HuH-7 (cell line): ENCODE data around the gene SHC2.
"Not testable (repeated sequence)": the region's sequence is repeated elsewhere in the genome, so short reads cannot be mapped to it uniquely, and the experiment has no call there.

Source experiments
- DNase-seq: peaks from one replicate; pipeline ENCODE4 v3.0.0; 2011; ENCODE audit warnings: low spot score

Gene SHC2

DNA sequence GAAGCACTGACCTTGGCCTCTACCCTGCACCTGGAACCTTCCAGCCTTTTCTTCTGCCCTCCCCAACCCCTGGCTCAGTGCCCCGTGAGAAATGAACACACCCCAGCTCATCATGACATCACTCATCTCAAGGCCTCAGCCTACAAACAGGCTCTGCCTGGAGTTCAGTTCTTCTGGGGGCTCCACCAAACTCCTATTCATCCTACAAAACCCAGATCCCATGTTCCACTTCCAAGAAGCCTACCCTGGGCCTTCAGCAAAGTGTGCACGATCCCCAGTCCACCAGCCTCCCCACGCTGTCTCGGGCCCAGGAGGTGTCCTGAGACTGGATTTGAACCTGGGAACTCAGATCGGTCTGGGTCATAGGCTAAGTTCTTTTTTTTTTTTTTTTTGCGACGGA lies 9.0 kb upstream of the SHC2 start:
- no peak for DNase-seq

DNA sequence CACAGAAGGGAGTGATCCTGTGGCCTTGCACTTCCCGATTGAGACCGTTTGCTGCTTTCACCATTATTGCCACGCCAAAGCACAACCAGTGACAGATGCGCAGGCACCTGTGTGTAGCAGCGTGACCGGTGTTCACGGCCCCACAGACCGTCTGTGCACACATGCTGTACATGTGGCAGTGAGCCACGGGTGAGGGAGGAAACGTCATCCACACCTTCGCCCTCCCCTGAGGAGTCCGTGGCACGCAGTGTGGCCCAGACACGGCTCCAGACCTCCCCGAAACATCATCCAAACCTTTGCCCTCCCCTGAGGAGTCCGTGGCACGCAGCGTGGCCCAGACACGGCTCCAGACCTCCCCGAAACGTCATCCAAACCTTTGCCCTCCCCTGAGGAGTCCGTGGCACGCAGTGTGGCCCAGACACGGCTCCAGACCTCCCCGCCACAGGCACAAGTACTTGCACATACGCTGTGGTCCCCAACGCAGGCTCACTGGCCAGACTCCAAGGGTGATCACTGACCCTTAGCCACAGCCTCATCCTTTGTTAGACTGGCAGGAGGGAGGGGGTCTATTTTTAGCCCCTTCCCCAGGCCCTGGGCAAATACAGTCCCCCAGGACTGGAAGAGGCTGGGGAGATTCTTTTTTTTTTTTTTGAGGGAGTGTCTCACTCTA lies 7.9 kb upstream of the SHC2 start:
- no peak for DNase-seq

DNA sequence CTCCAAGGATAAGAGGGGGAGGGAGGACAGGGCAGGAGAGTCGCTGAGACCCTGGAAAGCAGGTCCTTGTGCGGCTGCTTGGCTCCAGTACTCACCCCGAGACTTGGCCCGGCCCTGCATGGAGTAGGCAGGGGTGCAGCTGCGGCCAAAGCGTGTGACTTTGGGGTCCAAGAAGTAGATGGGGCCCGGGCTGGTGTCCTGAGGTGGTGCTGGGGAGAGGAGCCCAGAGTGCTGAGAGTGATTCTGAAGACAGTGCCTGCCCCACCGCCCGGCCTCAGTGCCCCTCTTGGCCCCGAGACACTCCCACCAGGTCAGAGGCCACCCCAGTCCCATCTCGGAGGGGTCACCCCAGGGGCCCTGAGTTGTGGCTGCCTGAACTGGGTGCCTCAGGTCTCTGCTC lies 6.7 kb upstream of the SHC2 start:
- DNase-seq, result no peak

DNA sequence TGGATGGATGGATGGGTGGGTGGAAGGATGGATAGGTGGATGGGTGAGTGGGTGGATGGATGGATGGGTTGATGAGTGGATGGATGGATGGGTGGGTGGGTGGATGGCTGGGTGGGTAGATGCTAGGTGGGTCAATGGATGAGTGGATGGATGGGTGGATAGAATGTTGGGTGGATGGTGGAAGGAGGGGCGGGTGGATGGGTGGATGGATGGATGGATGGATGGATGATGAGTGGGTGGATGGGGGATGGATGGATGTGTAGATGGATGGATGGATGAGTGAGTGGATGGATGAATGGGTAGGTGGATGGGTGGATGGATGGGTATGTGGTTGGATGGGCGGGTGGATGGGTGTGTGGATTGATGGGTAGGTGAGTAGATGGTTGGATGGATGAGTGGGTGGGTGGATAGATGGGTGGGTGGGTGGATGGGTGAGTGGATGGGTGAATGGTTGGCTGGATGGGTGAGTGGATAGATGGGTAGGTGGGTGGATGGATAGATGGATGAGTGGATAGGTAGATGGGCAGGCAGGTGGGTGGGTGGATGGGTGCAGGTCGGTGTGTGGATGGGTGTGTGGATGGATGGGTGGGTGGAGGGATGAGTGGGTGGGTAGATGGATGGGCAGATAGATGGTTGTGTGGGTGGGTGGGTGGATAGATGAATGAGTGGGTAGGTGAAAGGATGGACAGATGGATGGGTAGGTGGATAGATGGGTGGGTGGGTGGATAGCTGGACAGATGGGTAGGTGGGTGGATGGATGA lies 4.4 kb upstream of the SHC2 start:
- DNase-seq, result no peak

DNA sequence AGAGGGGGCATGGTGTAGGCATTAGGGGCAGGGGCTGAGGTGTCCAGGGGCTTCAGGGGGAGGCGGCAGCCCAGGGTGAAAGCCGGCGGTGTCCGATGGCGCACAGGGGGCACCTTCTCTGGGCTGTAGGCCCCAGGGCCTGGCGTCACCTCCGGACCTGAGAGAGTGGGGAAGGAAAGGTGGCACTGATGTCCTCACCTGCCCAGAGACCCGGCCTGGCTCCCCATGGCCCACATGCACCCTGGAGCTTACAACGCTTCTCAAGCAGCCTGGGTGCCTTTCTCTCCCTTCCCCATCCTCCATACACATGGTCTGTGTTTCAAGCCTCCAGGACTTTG lies 3.3 kb upstream of the SHC2 start:
- no peak for DNase-seq

DNA sequence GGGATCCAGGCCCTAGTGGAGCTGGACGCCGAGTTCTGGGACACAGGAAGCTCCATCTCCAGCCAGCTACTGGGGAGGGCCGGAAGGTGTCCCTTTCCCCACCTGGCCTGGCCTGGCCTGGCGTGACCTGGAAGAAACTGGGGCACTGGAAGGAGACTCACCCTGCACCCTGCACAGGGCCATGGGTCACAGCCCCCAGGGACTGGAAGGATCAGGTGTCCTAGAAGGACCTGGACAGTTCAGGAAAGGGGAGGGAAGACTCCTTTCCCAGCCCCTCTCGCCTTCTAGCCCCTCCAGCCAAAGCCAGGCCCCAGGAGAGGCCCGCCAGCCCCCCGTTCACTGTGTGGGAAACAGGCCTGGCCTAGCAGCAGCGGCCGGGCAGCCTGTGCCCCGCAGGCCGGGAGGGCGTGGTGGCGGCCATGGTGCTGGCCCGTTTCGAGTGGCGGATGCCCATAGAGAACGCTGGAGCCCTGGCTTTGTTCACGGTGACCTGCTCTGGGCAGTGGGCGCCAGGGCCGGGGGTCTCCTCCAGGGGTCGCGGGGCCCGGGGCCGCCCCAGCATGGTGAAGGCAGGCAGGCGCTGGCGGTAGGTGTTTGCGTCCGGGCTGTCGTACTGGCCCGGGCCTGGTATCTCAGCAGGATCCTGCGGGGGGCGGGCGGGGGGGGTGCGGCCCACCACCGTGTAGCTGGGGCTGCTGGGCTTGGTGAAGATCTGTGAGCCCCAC lies 2.8 kb upstream of the SHC2 start:
- DNase-seq, result no peak

DNA sequence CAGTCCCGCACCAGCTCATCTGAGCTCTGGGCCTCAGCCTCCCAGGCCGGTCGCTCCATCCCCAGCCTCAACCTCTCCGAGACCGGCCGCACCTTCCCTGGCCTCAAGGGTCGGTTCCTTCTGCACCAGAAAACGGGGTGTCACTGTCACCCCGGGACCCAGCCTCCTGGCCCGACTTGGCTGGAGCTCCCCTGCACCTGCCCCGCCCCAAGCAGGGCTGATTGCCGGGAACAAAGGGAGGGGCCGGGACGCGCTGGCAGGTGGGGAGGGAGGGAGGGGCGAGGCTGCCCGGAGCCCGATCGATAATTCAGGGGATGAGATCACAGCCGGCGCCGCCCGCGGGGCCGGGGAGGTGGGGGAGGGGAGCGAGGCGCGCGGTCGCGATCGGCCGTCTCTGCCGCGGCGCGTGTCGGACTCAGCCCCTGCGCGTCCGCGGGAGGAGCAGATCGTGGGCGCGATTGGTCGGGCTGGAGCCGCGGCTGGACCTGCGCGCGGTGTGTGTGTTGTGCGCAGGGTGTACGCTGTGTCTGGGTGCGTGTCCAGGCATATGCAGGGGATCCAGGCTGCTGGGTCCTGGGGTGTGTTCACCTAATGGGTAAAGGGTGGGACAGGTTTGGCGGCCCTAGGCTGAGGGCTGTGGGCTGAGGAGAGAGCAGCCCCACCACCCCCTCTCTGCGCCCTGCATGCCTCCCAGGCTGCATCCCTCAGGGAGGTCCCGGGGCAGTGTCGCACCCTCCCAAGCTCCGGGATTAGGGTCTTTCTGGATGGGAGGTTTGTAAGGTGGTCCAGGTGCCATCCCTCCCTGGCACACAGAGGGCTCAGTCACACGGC lies 1.1 kb upstream of the SHC2 start:
- DNase-seq, result peak; percentile 93

DNA sequence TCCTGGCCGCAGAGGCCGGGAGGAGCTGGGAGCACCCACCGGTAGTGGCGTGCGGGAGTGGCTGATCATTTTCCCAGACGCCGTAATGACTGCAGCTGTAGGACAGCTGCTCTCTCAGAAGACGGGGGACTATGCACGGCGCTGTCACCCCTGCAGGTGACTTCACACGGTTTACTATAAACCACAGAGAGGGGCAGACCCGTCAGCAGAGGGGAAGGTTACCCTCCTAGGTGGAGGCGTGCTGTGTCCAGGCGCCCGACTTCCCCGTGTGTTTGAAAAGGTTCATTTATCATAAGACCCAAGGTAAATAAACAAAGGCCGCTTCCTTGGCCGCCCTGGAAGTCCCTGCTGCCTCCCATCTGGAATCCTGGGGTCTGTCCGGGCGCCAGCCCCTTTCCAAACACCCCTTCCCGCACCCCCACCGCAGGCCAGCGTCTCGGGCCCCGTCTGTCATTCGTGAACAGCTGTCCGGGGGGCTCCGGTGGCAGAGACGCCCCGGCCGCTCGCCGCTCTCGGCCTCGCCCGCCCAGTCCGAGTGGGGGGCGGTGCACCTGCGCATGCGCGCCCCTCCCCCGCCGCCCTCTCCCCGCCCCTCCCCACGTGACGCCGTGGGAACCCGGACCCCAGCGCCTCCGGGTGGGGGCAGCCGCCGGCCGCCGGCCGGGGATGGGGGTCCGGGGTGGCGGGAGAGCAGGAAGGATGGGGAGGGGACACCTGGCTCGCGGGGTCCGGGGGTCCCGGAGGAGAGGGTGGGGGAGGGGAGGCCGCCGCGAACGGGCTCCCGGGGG lies 915 bp downstream of the SHC2 start:
- peak; percentile 91 for DNase-seq

DNA sequence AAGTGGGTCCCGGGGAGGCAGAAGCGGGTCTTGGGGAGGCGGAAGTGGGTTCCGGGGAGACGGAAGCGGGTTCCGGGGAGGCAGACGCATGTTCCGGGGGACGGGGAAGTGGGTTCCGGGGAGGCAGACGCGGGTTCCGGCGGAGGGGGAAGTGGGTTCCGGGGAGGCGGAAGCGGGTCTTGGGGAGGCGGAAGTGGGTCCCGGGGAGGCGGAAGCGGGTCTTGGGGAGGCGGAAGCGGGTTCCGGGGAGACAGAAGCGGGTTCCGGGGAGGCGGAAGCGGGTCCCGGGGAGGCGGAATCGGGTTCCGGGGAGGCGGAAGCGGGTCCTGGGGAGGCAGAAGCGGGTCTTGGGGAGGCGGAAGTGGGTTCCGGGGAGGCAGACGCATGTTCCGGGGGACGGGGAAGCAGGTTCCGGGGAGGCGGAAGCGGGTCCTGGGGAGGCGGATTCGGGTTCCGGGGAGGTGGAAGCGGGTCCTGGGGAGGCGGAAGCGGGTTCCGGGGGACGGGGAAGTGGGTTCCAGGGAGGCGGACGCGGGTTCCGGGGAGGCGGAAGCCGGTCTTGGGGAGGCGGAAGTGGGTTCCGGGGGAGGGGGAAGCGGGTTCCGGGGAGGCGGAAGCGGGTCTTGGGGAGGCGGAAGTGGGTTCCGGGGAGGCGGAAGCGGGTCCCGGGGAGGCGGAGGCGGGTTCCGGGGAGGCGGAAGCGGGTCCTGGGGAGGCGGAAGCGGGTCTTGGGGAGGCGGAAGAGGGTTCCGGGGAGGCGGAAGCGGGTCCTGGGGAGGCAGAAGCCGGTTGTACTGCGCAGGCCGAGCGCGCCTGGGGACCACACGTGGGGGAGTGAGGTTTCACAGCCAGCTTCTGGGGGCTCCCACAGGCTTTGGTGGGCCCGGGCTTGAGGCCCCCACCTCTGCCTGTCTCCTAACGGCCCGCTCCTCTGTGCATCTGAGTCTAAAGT lies 2.5 kb downstream of the SHC2 start:
- no peak for DNase-seq

DNA sequence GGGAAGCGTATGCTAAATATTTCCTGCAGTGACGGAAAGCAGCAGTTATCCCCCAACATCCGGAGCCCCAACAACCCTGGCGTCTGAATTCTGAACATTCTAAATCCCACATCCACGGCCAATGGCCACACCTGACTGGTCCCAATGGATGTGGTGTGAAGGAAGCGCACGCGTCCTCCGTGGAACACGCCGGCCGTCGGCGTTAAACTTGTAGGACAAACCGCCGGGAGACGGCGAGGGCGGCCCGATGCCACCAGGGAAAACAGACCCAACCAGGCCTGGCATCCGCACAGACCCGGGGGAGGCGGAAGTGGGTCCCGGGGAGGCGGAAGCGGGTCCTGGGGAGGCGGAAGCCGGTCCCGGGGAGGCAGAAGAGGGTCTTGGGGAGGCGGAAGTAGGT lies 3.2 kb downstream of the SHC2 start:
- DNase-seq, result no peak

DNA sequence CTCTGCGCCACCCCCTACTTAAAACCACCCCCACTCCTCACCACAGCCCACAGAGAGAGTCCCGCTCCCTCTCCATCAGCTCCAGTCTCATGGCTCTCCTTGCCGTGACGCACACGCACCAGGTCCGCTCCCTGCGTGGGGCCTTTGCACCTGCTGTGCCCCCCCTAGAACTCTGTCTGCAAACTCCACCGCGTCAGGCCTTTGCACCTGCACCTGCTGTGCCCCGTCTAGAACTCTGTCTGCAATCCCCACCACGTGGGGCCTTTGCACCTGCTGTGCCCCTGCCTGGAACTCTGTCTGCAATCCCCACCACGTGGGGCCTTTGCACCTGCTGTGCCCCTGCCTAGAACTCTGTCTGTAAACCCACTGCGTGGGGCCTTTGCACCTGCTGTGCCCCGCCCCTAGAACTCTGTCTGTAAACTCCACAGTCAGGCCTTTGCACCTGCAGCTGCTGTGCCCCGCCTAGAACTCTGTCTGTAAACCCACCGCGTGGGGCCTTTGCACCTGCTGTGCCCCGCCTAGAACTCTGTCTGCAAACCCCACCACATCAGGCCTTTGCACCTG lies 4.2 kb downstream of the SHC2 start:
- no peak for DNase-seq

DNA sequence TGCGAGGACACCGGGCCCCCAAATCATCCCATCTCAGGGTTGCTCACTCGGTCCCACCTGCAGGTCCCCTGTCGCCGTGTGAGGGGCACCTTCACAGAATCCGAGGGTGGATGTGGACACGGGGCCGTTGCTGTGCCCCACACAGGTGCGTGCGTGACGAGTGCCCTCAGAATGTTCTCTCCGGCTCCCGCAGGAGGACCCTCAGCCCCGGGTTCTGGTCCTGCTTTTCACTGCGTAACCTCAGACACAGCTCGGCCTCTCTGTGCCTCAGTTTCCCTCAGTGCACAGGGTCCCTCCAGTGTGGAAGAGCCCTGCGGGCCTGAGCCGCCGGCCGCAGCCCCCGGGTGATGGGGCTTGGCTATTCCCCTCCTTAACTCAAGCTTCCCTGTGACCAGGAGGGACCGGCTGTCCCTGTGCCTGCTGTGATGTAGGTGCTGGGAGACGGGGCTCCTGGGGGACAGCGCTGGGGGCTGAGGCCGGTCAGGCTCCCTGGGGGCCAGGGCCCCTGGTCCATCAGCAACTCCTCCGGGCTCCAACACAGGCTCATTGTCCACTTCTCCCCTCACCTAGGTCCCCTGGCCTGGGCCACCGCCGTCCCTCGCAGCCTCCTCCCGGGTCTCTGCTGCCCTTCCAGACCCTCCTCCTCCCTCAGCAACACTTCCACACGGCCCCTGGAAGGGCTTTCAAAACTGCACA lies 4.8 kb downstream of the SHC2 start:
- no peak for DNase-seq

DNA sequence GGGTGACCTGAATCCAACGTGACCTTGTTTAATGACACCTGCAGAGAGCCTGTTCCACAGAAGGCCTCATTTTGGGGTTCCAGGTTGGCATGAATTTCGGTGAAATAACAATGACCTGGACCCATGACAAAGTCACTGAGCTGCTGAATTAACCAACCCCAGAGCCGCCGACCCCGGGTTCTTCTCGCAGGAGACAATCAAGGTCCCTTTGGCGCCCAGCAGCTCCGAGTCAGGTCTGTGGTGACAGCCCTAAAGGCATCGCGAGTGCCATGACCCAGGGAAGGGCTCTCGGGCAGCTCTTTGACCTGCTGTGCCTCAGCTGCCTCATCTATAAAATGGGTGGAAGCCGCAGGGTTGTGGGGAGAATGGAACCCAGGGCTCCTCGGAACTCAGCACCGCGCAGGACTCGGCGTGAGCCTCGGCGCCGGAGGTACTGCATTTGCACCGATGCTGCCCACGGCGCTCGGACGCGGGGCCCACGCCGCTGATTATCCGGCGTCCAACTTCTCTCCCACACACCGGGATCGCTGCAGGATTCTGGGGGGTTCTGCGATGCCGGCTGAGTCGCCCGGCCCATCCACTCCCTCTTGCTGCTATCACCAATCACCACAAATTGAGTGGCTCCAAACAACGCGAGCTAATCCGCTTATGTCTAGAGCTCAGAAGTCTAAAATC lies 5.7 kb downstream of the SHC2 start:
- DNase-seq, result no peak

DNA sequence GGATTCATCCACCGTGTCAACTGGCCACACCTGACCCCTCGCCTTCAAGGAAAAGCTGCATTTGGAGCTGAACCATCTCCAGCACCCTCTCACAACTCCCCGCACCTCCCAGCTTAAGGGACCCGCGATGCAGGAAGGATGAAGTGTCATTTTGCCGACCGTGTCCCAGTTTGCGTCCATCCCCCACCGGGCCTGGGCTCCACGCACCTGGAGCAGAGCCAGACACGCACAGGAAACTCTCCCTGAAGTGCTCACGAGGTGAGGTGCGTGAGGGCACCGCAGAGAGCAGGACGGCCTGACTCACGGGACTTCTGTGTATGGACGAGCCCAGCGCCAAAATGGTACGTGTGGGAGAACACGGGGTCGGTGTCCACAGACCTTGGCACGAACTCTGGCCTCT lies 7.2 kb downstream of the SHC2 start:
- no peak for DNase-seq

DNA sequence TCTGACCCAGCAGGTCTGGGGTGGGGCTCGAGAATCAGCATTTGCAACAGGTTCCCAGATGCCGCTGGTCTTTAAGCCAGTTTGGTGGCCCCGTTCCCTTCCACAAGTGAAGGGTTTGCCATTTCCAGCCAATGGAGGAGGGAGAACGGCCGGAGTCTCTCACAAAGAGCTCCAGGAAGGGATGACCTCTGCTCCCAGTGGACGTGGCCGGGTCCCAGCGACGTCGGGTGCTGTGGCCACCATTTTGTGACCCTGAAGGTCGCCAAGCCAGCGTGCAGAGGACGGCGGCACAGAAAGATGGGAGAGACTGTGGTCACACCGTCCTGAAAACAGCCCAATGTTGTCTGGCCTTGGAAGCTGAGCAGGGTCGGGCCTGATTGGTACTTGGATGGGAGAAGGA lies 8.0 kb downstream of the SHC2 start:
- DNase-seq, result no peak

DNA sequence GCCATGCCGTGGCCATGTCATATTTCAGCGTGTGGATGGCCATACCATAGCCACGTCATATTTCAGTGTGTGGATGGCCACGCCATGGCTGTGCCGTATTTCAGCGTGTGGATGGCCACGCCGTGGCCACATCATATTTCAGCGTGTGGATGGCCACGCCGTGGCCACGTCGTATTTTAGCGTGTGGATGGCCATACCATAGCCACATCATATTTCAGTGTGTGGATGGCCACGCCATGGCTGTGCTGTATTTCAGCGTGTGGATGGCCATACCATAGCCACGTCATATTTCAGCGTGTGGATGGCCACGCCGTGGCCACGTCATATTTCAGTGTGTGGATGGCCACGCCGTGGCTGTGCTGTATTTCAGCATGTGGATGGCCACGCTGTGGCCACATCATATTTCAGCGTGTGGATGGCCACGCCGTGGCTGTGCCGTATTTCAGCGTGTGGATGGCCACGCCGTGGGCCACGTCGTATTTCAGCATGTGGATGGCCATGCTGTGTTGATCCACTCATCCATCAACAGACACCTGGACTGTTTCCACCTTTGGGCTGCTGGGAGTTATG lies 9.8 kb downstream of the SHC2 start:
- not testable (repeated sequence) for DNase-seq

DNA sequence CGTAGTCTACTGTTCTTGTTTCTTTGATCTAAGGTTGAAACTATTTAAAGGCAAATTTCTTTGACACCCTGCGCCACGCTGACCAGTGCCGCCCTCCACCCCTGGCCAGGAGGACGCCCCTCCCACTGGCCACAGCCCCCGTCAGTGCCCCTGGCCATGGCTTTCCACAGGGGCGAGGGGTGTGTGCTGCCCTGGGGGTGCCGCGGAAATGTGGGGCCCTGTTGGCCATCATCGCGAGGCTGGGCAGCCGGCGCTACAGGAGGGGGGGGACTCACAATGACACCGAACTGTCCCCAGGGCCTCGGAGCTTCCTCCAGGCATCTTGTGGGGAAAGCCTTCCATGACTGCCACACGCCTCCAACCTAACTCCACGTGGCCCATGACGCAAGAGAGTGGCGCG lies 10.9 kb downstream of the SHC2 start:
- no peak for DNase-seq

DNA sequence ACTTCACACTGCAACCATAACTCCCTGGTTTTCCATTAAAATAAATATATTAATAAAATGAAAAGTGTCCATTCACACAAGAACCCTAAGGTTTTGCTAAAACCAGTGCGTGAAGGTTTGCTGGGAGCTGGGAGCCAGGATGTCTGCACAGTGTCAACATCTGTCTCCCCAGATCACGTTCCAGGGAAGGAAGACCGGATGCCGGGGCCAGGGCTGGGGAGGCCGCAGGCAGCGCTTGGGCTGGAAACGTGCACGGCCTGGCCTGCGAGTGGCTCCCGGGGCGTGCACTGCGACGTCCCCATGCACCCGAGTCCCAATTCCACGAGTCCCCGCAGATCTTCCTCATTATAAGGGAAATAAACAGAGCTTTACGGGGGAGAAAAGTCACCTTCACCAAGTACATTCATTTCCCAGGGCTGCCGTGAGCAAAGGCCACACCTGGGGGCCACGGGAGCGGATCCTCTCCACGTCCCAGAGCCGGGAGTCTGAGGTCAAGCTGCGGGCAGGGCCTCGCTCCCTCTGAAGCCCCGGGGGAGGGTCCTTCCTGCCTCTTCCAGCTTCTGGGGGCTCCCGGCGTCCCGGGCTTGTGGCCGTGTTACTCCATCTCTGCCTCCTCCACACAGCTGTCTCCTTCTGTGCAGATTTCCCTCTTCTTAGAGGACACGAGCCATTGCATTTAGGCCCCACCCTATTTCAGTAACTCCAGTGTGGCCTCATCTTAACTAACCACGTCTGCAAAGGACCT lies 12.8 kb downstream of the SHC2 start:
- no peak for DNase-seq
